Measurements from ENCODE around the gene SCN8A. TPM values are rescaled to one million over a fixed set of nuclear protein-coding genes. Genes with fewer than 3 reads are reported as not detected.
A peak's percentile ranks its signal among the peaks of the same experiment; 100 is the strongest.

SCN8A gene
- total RNA-seq, 3 donors from 2014 or later (not counting 1 experiment from before 2014, with no cell fraction given) = 0.42 to 0.66 (median 0.65) TPM

GRCh38 chr12:51844854-51845253 lies 253.8 kb downstream of the SCN8A start:
- Mint-ChIP-seq H3K27ac (no peak overlapping the region), H3K4me1 (peaks cover 0 to 15% of the 10 kb centered on the region in 2 donors), H3K4me3 (no peak overlapping the region), H3K9me3 (no peaks in the 10 kb centered on the region), H3K27me3 (ENCODE audit: low read depth in 2 of 2) (peaks cover 22 to 34% of the 10 kb centered on the region in 2 donors), H3K36me3 (no peaks in the 10 kb centered on the region)
- ATAC-seq (no peak), DNase-seq (no peak)
- Histone ChIP-seq H3K4me1 (ENCODE audit: control insufficient read depth, insufficient read depth, low read length) (peaks cover 21% of the 10 kb centered on the region), H3K4me3 (ENCODE audit: low read length) (no peak overlapping the region), H3K36me3 (ENCODE audit: control insufficient read depth, insufficient read depth, low read length) (no peaks in the 10 kb centered on the region), H3K27me3 (ENCODE audit: control insufficient read depth, insufficient read depth, low read length) (peaks cover 28% of the 10 kb centered on the region), H3K9me3 (ENCODE audit: control insufficient read depth, insufficient read depth, low read length) (no peaks in the 10 kb centered on the region), H3K27ac (ENCODE audit: low read length) (no peak overlapping the region)
- no peak for TF ChIP-seq CTCF (IDR thresholded peaks at IDR 0.05)
- 94% methylated on average over 4 of the region's 4 CpGs for WGBS (ENCODE audit: insufficient coverage)
- intact Hi-C loops (cut with micrococcal nuclease) = no loop called here

- Mint-ChIP-seq H3K27ac (no peak overlapping the region), H3K36me3 (no peaks in the 10 kb centered on the region), H3K4me1 (peaks cover 0 to 15% of the 10 kb centered on the region in 2 donors), H3K27me3 (ENCODE audit: low read depth in 2 of 2) (peaks cover 18 to 35% of the 10 kb centered on the region in 2 donors), H3K4me3 (no peak overlapping the region), H3K9me3 (no peaks in the 10 kb centered on the region)
- no peak for DNase-seq
- Histone ChIP-seq H3K4me3 (ENCODE audit: low read length) (no peak overlapping the region), H3K36me3 (ENCODE audit: control insufficient read depth, insufficient read depth, low read length) (no peaks in the 10 kb centered on the region), H3K9me3 (ENCODE audit: control insufficient read depth, insufficient read depth, low read length) (no peaks in the 10 kb centered on the region), H3K27me3 (ENCODE audit: control insufficient read depth, insufficient read depth, low read length) (peaks cover 28% of the 10 kb centered on the region), H3K27ac (ENCODE audit: low read length) (no peak overlapping the region), H3K4me1 (ENCODE audit: control insufficient read depth, insufficient read depth, low read length) (peaks cover 21% of the 10 kb centered on the region)
- intact Hi-C loops (cut with micrococcal nuclease) = no loop called here
- TF ChIP-seq CTCF (IDR thresholded peaks at IDR 0.05) = no peak
- no peak for ATAC-seq
- 86% methylated on average over 7 of the region's 7 CpGs for WGBS (ENCODE audit: insufficient coverage)
Measured at GRCh38 chr12:51845482-51845881, 254.4 kb downstream of the SCN8A start.

GRCh38 chr12:51846271-51846691 lies 255.2 kb downstream of the SCN8A start:
- DNase-seq = no peak
- intact Hi-C loops (cut with micrococcal nuclease) = no loop called here
- TF ChIP-seq CTCF (IDR thresholded peaks at IDR 0.05) = no peak
- no peak overlapping the region for H3K4me3 ChIP-seq (ENCODE audit: low read length)
- Mint-ChIP-seq H3K27ac (peak overlapping the region in 1 of 2 donors; percentile 49), H3K9me3 (no peaks in the 10 kb centered on the region), H3K27me3 (ENCODE audit: low read depth in 2 of 2) (peaks cover 18 to 39% of the 10 kb centered on the region in 2 donors), H3K36me3 (no peaks in the 10 kb centered on the region), H3K4me1 (peaks cover 0 to 18% of the 10 kb centered on the region in 2 donors), H3K4me3 (peak overlapping the region; percentile 86)
- no peaks in the 10 kb centered on the region for H3K9me3 ChIP-seq (ENCODE audit: control insufficient read depth, insufficient read depth, low read length)
- no peaks in the 10 kb centered on the region for H3K36me3 ChIP-seq (ENCODE audit: control insufficient read depth, insufficient read depth, low read length)
- 87% methylated on average over 15 of the region's 15 CpGs for WGBS (ENCODE audit: insufficient coverage)
- peaks cover 28% of the 10 kb centered on the region for H3K4me1 ChIP-seq (ENCODE audit: control insufficient read depth, insufficient read depth, low read length)
- ATAC-seq = no peak
- H3K27ac ChIP-seq (ENCODE audit: low read length) = no peak overlapping the region
- H3K27me3 ChIP-seq (ENCODE audit: control insufficient read depth, insufficient read depth, low read length) = peaks cover 28% of the 10 kb centered on the region
